GM19099 (cell line): ENCODE measurements around the gene RFLNA.

Source experiments
- POLR2A ChIP-seq: IDR thresholded peaks from 3 replicates; pipeline ENCODE4 v1.6.1; 2011; ENCODE audit warnings: low read depth; ENCODE audit not compliant: insufficient read length; ENCODE audit errors: extremely low read depth

The RFLNA gene

GRCh38 chr12:124306686-124307555 is 12.0 kb downstream of the RFLNA start:
- TF ChIP-seq POLR2A: no peak

GRCh38 chr12:124307556-124307825 is 12.6 kb downstream of the RFLNA start:
- TF ChIP-seq POLR2A: no peak

GRCh38 chr12:124308741-124309140 is 13.8 kb downstream of the RFLNA start:
- no peak for TF ChIP-seq POLR2A

GRCh38 chr12:124309231-124309630 is 14.3 kb downstream of the RFLNA start:
- no peak for TF ChIP-seq POLR2A

- no peak for TF ChIP-seq POLR2A
These were observed 14.9 kb downstream of the RFLNA start for GRCh38 chr12:124309744-124310143.

- no peak for TF ChIP-seq POLR2A
These were observed 15.3 kb downstream of the RFLNA start for GRCh38 chr12:124310178-124310577.

GRCh38 chr12:124310785-124311184 is 15.9 kb downstream of the RFLNA start:
- no peak for TF ChIP-seq POLR2A

GRCh38 chr12:124311292-124312109 is 16.6 kb downstream of the RFLNA start:
- no peak for TF ChIP-seq POLR2A

- no peak for TF ChIP-seq POLR2A
These were observed 17.7 kb downstream of the RFLNA start for GRCh38 chr12:124312601-124313000.

- TF ChIP-seq POLR2A: no peak
These were observed 19.3 kb downstream of the RFLNA start for GRCh38 chr12:124314207-124314606.

GRCh38 chr12:124314766-124315165 is 19.9 kb downstream of the RFLNA start:
- TF ChIP-seq POLR2A: no peak

GRCh38 chr12:124315372-124316044 is 20.6 kb downstream of the RFLNA start:
- no peak for TF ChIP-seq POLR2A

GRCh38 chr12:124316257-124316900 is 21.5 kb downstream of the RFLNA start:
- TF ChIP-seq POLR2A: no peak

- no peak for TF ChIP-seq POLR2A
These were observed 22.5 kb downstream of the RFLNA start for GRCh38 chr12:124317400-124317799.

- TF ChIP-seq POLR2A: no peak
These were observed 23.6 kb downstream of the RFLNA start for GRCh38 chr12:124318278-124319020.

GRCh38 chr12:124319368-124320050 is 24.6 kb downstream of the RFLNA start:
- TF ChIP-seq POLR2A: no peak
